Skeletal muscle satellite cell (primary cell): ENCODE results near the gene DSP.

Experiments used
- H3K27me3 ChIP-seq: 2 replicates; pipeline ENCODE4 v1.7.0; 2013; ENCODE audit warnings: low read length; ENCODE audit not compliant: control insufficient read depth, insufficient read depth
- H3K36me3 ChIP-seq: 2 replicates; pipeline ENCODE4 v1.7.0; 2013; ENCODE audit warnings: mild to moderate bottlenecking, control low read depth, low read length; ENCODE audit not compliant: insufficient read depth
- H3K4me1 ChIP-seq: 2 replicates; pipeline ENCODE4 v1.7.0; 2013; ENCODE audit warnings: low read length; ENCODE audit not compliant: control insufficient read depth, insufficient read depth
- H3K4me2 ChIP-seq: 2 replicates; pipeline ENCODE4 v1.7.0; 2013; ENCODE audit warnings: mild to moderate bottlenecking, low read length
- H3K4me3 ChIP-seq: 2 replicates; pipeline ENCODE4 v1.7.0; 2013; ENCODE audit warnings: low read length
- H3K9ac ChIP-seq: 2 replicates; pipeline ENCODE4 v1.7.0; 2013; ENCODE audit warnings: mild to moderate bottlenecking, low read depth, low read length, moderate library complexity
- H3K9me3 ChIP-seq: replicated peaks from 2 replicates; pipeline ENCODE4 v1.7.0; 2013; ENCODE audit warnings: mild to moderate bottlenecking, control low read depth, low read length

The DSP gene

DNA sequence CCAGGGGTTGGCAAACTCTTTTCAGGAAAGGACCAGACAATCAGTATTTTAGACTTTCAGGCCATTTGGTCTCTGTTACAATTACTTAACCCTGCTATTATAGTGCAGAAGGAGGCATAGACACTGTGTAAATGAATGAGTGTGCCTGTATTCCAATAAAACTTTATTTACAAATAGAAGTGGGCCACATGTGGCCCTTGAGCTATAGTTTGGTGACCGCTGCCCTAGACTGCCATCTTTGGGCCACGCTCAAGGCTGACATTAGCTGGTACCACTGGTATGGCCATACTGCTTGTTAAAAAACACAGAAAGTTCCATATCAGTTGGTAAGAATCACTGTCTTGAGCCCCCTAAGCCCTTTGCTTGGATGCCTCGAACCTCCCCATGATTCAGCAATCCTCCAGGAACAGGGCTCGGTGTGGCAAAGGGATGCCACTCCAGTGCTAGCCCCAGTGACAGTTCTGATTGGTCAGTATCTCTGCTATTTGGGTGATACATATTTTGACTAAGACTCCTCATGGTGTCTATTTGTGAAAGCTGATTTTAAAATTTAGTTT lies 25.2 kb downstream of the DSP start:
- H3K36me3 ChIP-seq, result peaks cover 17% of the 10 kb centered on the region
- no peaks in the 10 kb centered on the region for H3K9me3 ChIP-seq
- no peak overlapping the region for H3K4me2 ChIP-seq
- H3K9ac ChIP-seq, result no peak overlapping the region
- peaks cover 26% of the 10 kb centered on the region for H3K4me1 ChIP-seq
- H3K27me3 ChIP-seq, result no peaks in the 10 kb centered on the region
- H3K4me3 ChIP-seq, result no peak overlapping the region

DNA sequence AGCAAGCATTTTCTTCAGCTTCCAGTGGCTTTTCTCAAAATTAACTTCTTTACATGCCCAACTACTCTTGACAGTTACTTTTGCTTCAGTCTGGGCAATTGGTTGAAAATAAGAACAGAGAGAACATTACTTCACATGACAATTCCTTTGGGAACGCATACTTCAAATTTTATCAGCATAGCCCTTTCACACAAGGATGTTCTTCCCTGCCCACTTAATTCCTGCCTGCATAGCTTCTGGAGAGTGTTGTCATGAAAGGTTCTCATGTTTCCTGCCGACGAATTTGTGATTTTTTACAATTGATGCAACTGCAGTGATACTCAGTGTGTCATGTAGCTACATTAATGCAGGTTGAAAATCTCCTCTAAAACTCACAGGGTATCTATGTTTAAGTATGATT lies 26.6 kb downstream of the DSP start:
- Histone ChIP-seq H3K4me3 (peak overlapping the region; percentile 18), H3K27me3 (no peaks in the 10 kb centered on the region), H3K4me1 (peaks cover 26% of the 10 kb centered on the region), H3K4me2 (peak overlapping the region; percentile 53), H3K9me3 (no peaks in the 10 kb centered on the region), H3K36me3 (peaks cover 28% of the 10 kb centered on the region), H3K9ac (peak overlapping the region; percentile 58)

DNA sequence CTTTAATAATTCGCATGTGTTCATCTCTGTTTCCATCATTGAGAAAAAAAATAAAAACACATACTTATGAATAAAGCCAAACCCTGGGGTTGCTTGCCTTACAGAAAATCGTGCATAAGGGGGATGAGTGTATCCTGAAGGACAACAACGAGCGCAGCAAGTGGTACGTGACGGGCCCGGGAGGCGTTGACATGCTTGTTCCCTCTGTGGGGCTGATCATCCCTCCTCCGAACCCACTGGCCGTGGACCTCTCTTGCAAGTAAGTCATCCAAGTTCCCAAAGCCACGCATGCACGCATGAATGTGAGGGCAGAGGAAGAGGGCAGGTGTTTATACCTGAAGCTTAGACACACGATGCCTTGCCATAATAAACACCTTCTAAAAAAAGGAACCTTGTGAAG lies 27.6 kb downstream of the DSP start:
- Histone ChIP-seq H3K9ac (no peak overlapping the region), H3K4me2 (no peak overlapping the region), H3K4me1 (peaks cover 26% of the 10 kb centered on the region), H3K36me3 (peaks cover 28% of the 10 kb centered on the region), H3K9me3 (no peaks in the 10 kb centered on the region), H3K27me3 (no peaks in the 10 kb centered on the region), H3K4me3 (no peak overlapping the region)

DNA sequence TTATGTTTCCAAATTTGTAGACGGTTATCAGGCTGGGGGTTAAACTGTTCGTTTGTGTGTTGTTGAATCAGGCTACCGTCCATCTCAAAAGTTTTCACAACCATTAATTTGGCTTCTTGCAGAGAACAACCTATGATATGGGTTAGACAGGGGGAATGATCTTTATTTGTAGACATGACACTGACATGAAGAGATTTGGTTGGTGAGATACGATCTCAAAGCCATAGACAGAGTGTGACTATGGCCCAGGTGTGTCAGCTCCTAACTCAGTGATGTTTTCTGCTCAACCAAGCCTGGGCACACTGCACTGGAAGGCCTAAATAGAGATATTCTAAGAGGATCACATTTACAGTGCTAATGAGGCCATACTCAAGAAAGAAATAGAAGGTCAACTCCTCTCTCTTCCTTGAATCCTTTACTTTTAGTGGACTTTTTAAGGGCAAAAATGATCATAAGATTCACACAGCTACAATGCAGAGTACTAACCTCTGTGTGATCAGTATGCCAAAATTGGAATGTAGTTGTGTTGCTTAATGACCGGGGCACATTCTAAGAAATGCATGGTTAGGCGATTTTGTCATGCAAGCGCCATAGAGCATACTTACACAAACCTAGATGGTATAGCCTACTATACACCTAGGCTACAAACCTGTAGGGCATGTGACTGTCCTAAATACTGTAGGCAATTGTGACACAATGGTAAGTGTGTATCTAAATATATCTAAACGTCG lies 30.9 kb downstream of the DSP start:
- Histone ChIP-seq H3K4me3 (no peak overlapping the region), H3K36me3 (peaks cover 31% of the 10 kb centered on the region), H3K4me1 (peaks cover 10% of the 10 kb centered on the region), H3K4me2 (no peak overlapping the region), H3K9ac (no peak overlapping the region), H3K27me3 (no peaks in the 10 kb centered on the region), H3K9me3 (no peaks in the 10 kb centered on the region)

DNA sequence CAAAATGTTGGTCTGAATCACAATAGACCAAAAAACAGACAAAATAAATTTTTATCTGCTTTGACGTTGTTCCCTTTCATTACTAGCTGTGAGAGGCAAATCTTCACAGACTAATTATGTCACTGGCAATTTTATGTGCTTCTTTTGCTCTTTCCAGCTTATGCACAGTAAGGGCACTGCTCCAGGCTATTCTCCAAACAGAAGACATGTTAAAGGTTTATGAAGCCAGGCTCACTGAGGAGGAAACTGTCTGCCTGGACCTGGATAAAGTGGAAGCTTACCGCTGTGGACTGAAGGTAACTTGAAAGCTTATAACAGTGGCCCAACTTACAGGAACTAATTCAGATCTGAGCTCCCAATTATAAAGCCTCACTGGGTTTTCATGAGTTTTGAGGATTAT lies 33.0 kb downstream of the DSP start:
- Histone ChIP-seq H3K4me3 (no peak overlapping the region), H3K9me3 (no peaks in the 10 kb centered on the region), H3K36me3 (peaks cover 36% of the 10 kb centered on the region)

DNA sequence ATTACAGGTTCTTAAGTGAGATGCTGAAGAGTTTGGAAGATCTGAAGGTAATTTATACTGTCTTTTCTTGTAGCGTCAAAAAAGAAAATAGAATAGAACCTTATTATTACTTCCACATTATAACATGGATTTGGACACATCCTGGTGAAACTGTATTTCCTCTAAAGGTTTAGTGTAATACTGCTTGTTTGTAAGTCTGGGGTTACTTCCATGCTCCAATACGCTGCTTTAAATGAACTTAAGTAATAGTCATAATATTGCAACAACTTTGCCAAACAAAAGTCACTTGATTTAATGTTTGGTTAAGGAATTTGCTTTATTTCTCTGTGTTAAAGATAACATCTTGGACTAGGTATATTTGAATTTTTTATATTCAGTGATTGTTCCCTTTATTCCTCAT lies 37.0 kb downstream of the DSP start:
- H3K4me3 ChIP-seq, result no peak overlapping the region
- H3K36me3 ChIP-seq, result peaks cover 24% of the 10 kb centered on the region
- H3K4me1 ChIP-seq, result no peaks in the 10 kb centered on the region
- no peaks in the 10 kb centered on the region for H3K9me3 ChIP-seq
- no peak overlapping the region for H3K4me2 ChIP-seq
- H3K9ac ChIP-seq, result no peak overlapping the region
- no peaks in the 10 kb centered on the region for H3K27me3 ChIP-seq

More for the DNA sequence above, 33.0 kb downstream of the DSP start:
- H3K9ac ChIP-seq, result no peak overlapping the region
- no peaks in the 10 kb centered on the region for H3K27me3 ChIP-seq
- no peak overlapping the region for H3K4me2 ChIP-seq
- no peaks in the 10 kb centered on the region for H3K4me1 ChIP-seq

DNA sequence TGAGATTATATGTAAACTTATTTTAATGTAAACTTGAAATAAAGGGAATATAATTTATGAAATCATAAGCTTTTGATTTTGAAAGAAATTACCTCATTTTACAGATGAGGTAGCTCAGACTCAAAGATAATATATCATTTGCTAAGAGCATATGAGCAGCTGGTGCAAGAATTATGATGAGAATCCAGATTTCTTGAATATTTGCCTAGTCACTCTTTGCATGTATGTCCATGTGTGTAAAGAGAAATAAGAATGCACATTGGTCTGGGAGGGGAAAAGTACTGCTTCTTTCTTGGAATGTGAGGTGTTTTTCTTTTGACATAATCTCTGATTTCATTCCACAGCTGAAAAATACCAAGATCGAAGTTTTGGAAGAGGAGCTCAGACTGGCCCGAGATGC lies 37.5 kb downstream of the DSP start:
- Histone ChIP-seq H3K36me3 (peaks cover 28% of the 10 kb centered on the region), H3K27me3 (no peaks in the 10 kb centered on the region), H3K4me1 (no peaks in the 10 kb centered on the region), H3K9me3 (no peaks in the 10 kb centered on the region), H3K9ac (no peak overlapping the region), H3K4me2 (no peak overlapping the region), H3K4me3 (no peak overlapping the region)

DNA sequence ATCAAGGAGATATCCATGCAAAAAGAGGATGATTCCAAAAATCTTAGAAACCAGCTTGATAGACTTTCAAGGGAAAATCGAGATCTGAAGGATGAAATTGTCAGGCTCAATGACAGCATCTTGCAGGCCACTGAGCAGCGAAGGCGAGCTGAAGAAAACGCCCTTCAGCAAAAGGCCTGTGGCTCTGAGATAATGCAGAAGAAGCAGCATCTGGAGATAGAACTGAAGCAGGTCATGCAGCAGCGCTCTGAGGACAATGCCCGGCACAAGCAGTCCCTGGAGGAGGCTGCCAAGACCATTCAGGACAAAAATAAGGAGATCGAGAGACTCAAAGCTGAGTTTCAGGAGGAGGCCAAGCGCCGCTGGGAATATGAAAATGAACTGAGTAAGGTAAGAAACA lies 38.4 kb downstream of the DSP start:
- Histone ChIP-seq H3K4me2 (no peak overlapping the region), H3K4me1 (no peaks in the 10 kb centered on the region), H3K36me3 (peaks cover 29% of the 10 kb centered on the region), H3K27me3 (no peaks in the 10 kb centered on the region), H3K4me3 (no peak overlapping the region), H3K9me3 (no peaks in the 10 kb centered on the region), H3K9ac (no peak overlapping the region)

DNA sequence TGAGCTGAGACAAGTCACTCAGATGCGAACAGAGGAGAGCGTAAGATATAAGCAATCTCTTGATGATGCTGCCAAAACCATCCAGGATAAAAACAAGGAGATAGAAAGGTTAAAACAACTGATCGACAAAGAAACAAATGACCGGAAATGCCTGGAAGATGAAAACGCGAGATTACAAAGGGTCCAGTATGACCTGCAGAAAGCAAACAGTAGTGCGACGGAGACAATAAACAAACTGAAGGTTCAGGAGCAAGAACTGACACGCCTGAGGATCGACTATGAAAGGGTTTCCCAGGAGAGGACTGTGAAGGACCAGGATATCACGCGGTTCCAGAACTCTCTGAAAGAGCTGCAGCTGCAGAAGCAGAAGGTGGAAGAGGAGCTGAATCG lies 39.1 kb downstream of the DSP start:
- Histone ChIP-seq H3K9ac (no peak overlapping the region), H3K4me1 (no peaks in the 10 kb centered on the region), H3K9me3 (no peaks in the 10 kb centered on the region), H3K4me2 (no peak overlapping the region), H3K27me3 (no peaks in the 10 kb centered on the region), H3K36me3 (peaks cover 26% of the 10 kb centered on the region), H3K4me3 (no peak overlapping the region)

DNA sequence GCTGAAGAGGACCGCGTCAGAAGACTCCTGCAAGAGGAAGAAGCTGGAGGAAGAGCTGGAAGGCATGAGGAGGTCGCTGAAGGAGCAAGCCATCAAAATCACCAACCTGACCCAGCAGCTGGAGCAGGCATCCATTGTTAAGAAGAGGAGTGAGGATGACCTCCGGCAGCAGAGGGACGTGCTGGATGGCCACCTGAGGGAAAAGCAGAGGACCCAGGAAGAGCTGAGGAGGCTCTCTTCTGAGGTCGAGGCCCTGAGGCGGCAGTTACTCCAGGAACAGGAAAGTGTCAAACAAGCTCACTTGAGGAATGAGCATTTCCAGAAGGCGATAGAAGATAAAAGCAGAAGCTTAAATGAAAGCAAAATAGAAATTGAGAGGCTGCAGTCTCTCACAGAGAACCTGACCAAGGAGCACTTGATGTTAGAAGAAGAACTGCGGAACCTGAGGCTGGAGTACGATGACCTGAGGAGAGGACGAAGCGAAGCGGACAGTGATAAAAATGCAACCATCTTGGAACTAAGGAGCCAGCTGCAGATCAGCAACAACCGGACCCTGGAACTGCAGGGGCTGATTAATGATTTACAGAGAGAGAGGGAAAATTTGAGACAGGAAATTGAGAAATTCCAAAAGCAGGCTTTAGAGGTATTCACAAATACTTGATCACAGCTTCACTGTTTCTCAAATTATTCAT lies 39.6 kb downstream of the DSP start:
- Histone ChIP-seq H3K9ac (no peak overlapping the region), H3K9me3 (no peaks in the 10 kb centered on the region), H3K4me3 (no peak overlapping the region), H3K27me3 (no peaks in the 10 kb centered on the region), H3K36me3 (peaks cover 26% of the 10 kb centered on the region), H3K4me1 (no peaks in the 10 kb centered on the region), H3K4me2 (no peak overlapping the region)

DNA sequence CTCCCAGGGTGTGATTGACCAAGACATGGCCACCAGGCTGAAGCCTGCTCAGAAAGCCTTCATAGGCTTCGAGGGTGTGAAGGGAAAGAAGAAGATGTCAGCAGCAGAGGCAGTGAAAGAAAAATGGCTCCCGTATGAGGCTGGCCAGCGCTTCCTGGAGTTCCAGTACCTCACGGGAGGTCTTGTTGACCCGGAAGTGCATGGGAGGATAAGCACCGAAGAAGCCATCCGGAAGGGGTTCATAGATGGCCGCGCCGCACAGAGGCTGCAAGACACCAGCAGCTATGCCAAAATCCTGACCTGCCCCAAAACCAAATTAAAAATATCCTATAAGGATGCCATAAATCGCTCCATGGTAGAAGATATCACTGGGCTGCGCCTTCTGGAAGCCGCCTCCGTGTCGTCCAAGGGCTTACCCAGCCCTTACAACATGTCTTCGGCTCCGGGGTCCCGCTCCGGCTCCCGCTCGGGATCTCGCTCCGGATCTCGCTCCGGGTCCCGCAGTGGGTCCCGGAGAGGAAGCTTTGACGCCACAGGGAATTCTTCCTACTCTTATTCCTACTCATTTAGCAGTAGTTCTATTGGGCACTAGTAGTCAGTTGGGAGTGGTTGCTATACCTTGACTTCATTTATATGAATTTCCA lies 43.9 kb downstream of the DSP start:
- Histone ChIP-seq H3K9ac (no peak overlapping the region), H3K4me1 (peaks cover 8% of the 10 kb centered on the region), H3K9me3 (no peaks in the 10 kb centered on the region), H3K36me3 (peaks cover 14% of the 10 kb centered on the region), H3K4me3 (no peak overlapping the region), H3K27me3 (no peaks in the 10 kb centered on the region), H3K4me2 (no peak overlapping the region)
